BLaER1 treated with 17β-estradiol and CSF1 and Interleukin-3, amounts not matched to agents 10 nM and 100 nM (cell line): ENCODE data around the gene LEPROT.
"Not testable (repeated sequence)": the region's sequence is repeated elsewhere in the genome, so short reads cannot be mapped to it uniquely, and the experiment has no call there.

Experiments
- H3K27ac ChIP-seq, 11 experiments: shearing (Covaris generic); formaldehyde crosslinking; 2 replicates each; pipeline ENCODE4 v1.8.1; 2022
- H3K27me3 ChIP-seq, 11 experiments: shearing (Covaris generic); formaldehyde crosslinking; 2 replicates each; pipeline ENCODE4 v1.8.1; 2022
- H3K36me3 ChIP-seq, 11 experiments: shearing (Covaris generic); formaldehyde crosslinking; 2 replicates each; pipeline ENCODE4 v1.8.1; 2022
- H3K4me1 ChIP-seq, 10 experiments: shearing (Covaris generic); formaldehyde crosslinking; 2 replicates each; pipeline ENCODE4 v1.8.1; 2022
- H3K4me2 ChIP-seq, 11 experiments: shearing (Covaris generic); formaldehyde crosslinking; 2 replicates each; pipeline ENCODE4 v1.8.1; 2022
- H3K4me3 ChIP-seq, 10 experiments: shearing (Covaris generic); formaldehyde crosslinking; 2 replicates each; pipeline ENCODE4 v1.8.1; 2022
- H3K9ac ChIP-seq, 11 experiments: shearing (Covaris generic); formaldehyde crosslinking; 2 replicates each; pipeline ENCODE4 v1.8.1; 2022
- H3K9me3 ChIP-seq, 11 experiments: shearing (Covaris generic); formaldehyde crosslinking; replicated peaks in 1 of 11; 2 replicates each; pipeline ENCODE4 v1.8.1; 2022
- H4K20me1 ChIP-seq, 11 experiments: shearing (Covaris generic); formaldehyde crosslinking; 2 replicates each; pipeline ENCODE4 v1.8.1; 2022
- Cebpa-rat ChIP-seq, 11 experiments: shearing (Covaris generic); IDR thresholded peaks; 2 replicates each; pipeline ENCODE4 v1.8.1; 2022

LEPROT gene, protein sequence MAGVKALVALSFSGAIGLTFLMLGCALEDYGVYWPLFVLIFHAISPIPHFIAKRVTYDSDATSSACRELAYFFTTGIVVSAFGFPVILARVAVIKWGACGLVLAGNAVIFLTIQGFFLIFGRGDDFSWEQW

DNA sequence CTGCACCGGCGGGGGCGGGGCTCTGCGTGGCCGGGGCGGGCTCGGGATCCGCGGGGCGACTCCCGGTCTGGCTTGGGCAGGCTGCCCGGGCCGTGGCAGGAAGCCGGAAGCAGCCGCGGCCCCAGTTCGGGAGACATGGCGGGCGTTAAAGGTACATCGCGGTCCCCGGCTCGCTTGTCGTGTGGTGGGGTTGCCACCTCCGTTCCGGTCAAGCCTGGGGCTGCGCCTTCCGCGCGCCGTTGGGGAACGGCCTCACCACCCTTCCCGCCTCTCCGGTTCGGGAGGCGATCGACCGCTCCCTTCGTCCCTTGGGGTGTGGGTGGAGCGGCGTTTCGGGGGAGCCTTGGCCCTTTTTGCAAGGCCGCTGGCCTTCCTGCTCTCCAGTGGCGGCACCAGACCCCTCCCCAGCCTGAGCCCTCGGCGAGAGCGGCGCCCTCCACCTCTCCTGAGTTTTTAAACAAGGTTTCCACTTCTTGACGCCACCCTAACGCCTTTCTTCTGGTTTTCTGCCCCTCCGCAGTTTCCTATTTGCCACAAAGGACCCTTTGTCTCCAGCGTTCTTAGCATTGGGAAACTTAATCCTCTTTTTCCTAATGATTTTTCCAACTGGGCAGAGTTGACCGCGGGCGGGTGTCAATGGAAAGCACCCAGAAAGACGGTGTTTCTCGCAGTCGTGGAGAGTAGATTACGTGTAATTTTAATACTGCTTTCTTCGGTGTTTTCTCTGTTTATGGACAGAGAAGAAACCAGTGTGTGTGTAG, at the start of gene LEPROT, which contains the start of gene LEPR:
Gene LEPROT, plus strand, starts transcription at position 79 of the 761 bp plus-strand sequence. Its CDS starts 57 bp downstream, at position 136.
Gene LEPR, plus strand, starts transcription at position 79 of the 761 bp plus-strand sequence. CDS start 144,898 bp downstream, outside the sequence.
- Histone ChIP-seq H3K9me3 (peaks cover 0 to 10% (median 0%) of the 10 kb centered on the region in 11 experiments; a peak in 3 of 22 replicates), H3K4me1 (peaks cover 27 to 50% (median 29%) of the 10 kb centered on the region in 10 experiments), H3K4me2 (peak within 1 kb of the TSS; percentile 72 to 91 (median 88)), H3K27me3 (no peaks in the 10 kb centered on the region), H3K9ac (peak within 1 kb of the TSS; percentile 91 to 99 (median 97)), H3K36me3 (peaks cover 7 to 21% (median 15%) of the 10 kb centered on the region in 11 experiments; a peak in 21 of 22 replicates), H3K27ac (peak within 1 kb of the TSS; percentile 84 to 100 (median 97)), H3K4me3 (peak within 1 kb of the TSS; percentile 75 to 97 (median 87)), H4K20me1 (peaks cover 0 to 39% (median 0%) of the 10 kb centered on the region in 11 experiments; a peak in 6 of 22 replicates)
- no peak for TF ChIP-seq Cebpa-rat (IDR thresholded peaks at IDR 0.05)

DNA sequence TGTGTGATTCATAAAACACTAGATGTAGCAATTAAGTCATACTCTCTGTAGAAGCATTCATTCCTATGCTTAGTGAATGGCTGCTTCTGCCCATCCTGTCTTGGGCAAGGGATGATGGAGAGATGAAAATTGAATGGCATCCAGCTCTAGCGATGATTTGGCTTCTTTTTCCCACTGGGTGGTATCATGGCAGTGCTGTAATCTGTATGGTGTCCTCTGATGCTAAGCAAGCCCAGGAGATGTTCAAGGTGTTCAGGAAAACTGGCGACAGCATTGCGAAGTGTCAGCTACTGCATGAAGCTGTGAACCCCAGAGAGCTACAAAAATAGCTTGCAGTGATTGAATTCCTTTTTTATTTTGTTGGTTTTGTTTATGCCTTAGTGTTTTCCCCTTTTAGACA, 48.9 kb upstream of the LEPROT start:
- no peak overlapping the region for H3K4me3 ChIP-seq
- no peak overlapping the region for H3K4me2 ChIP-seq
- H3K4me1 ChIP-seq = no peaks in the 10 kb centered on the region
- H3K36me3 ChIP-seq = no peaks in the 10 kb centered on the region
- TF ChIP-seq Cebpa-rat (IDR thresholded peaks at IDR 0.05) = no peak
- H3K27me3 ChIP-seq = no peaks in the 10 kb centered on the region
- H3K9me3 ChIP-seq = no peaks in the 10 kb centered on the region
- no peak overlapping the region for H3K27ac ChIP-seq
- H4K20me1 ChIP-seq = no peaks in the 10 kb centered on the region
- H3K9ac ChIP-seq = no peak overlapping the region

DNA sequence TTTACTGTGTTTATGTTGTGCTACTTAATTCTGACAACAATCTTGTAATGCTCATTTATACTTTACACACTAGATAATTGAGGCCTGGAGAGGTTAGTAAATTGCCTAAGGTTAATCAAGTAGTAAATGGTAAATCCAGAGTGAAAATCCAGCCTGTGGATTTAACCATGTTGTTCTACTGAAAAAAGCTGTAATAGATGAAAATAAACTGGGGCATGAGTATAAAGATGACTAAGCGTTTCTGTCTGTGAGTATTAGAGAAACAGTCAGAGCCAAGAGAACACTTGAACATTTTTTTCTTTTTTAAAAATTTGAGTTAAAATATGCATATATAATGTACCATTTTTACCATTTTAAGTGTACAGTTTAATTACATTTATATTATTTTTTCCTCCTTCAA, 47.9 kb upstream of the LEPROT start:
- Histone ChIP-seq H3K9me3 (no peaks in the 10 kb centered on the region), H3K4me1 (no peaks in the 10 kb centered on the region), H3K4me3 (no peak overlapping the region), H3K27ac (no peak overlapping the region), H3K4me2 (no peak overlapping the region), H3K9ac (no peak overlapping the region), H4K20me1 (no peaks in the 10 kb centered on the region), H3K36me3 (no peaks in the 10 kb centered on the region), H3K27me3 (no peaks in the 10 kb centered on the region)
- no peak for TF ChIP-seq Cebpa-rat (IDR thresholded peaks at IDR 0.05)

DNA sequence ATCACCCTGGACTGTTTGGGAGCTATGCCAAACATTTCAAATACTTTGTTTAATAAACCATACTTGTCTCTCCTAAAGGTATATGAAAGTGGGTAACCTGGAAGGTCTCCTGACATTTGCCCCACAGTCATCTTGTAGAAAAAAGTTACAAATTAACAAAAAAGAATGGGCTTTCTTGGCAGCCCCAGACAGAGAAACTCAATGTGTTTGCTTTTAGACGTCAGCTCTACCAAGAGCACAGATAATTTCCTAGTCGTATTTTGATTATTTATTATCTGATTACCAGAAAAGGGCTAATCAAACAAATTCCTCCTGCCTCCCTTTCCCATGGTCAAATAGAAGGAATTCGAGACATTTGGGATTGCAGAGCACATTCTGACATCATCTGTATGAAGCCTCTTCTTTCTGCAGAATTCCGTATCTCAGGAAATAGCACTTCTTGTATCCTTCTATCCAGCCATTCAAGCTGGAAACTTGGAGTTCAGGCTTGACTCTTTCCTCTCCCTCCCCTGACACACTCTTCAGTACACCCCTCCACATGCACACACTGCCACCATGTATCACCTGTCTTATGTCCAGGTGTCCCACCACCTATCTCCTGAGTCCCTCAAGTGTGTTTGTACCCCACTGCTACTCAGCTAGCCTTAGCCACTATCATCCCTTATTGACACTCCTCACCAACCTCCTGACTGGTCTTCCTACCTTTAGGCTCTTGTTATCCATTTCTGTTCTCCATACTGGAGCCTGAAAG, 42.8 kb upstream of the LEPROT start:
- Histone ChIP-seq H3K27ac (no peak overlapping the region), H3K4me1 (no peaks in the 10 kb centered on the region), H3K27me3 (no peaks in the 10 kb centered on the region), H3K4me3 (no peak overlapping the region), H4K20me1 (no peaks in the 10 kb centered on the region), H3K9ac (no peak overlapping the region), H3K9me3 (no peaks in the 10 kb centered on the region), H3K36me3 (no peaks in the 10 kb centered on the region), H3K4me2 (no peak overlapping the region)
- no peak for TF ChIP-seq Cebpa-rat (IDR thresholded peaks at IDR 0.05)

DNA sequence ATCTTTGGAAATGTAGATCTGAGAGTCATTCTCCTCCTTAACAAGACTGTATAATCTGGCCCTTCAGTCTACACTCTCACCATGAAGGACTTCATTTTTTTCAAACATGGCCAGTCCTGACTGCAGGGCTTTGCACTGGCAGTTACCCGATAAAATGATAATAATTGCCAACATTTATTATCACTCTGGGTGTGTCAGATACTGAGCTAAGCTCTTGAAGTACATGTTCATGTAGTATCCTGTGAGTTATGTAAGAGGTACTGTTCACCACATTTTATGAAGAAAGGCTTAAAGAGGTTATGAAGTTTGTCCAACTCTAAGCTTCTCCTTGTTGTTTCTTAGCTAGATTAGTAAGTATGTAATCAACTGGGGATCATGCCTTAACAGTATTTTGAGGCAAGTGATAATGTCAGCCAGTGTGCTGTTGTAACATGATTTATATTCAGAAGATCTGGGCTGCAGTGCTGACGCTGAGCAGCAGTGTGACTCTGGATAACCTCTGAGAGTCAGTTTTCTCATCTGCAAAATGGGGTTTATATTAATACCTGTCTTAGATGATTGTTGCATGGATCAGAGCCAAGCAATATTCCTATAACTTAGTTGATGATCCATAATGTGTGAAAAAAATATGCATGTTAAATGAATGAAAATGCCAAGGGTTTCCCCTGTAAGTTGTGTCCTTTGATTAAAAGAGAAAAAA, 42.1 kb upstream of the LEPROT start:
- Histone ChIP-seq H4K20me1 (no peaks in the 10 kb centered on the region), H3K9me3 (no peaks in the 10 kb centered on the region)

DNA sequence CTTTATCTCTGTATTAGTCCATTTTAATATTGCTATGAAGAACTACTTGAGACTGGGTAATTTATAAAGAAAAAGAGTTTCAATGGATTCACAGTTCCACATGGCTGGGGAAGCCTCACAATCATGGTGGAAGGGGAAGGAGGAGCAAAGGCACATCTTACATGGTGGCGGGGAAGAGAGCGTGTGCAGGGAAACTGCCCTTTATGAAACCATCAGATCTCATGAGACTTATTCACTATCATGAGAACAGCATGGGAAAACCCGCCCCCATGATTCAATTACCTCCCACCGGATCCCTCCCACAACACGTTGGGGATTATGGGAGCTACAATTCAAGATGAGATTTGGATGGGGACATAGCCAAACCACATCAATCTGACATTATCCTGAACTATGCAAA, 36.0 kb upstream of the LEPROT start:
- not testable (repeated sequence) for H3K4me3 ChIP-seq, H3K4me1 ChIP-seq

More for the DNA sequence above, 42.1 kb upstream of the LEPROT start:
- no peak overlapping the region for H3K4me3 ChIP-seq
- H3K36me3 ChIP-seq = no peaks in the 10 kb centered on the region
- TF ChIP-seq Cebpa-rat (IDR thresholded peaks at IDR 0.05) = no peak
- H3K27me3 ChIP-seq = no peaks in the 10 kb centered on the region
- no peak overlapping the region for H3K9ac ChIP-seq
- no peaks in the 10 kb centered on the region for H3K4me1 ChIP-seq
- no peak overlapping the region for H3K27ac ChIP-seq
- no peak overlapping the region for H3K4me2 ChIP-seq

DNA sequence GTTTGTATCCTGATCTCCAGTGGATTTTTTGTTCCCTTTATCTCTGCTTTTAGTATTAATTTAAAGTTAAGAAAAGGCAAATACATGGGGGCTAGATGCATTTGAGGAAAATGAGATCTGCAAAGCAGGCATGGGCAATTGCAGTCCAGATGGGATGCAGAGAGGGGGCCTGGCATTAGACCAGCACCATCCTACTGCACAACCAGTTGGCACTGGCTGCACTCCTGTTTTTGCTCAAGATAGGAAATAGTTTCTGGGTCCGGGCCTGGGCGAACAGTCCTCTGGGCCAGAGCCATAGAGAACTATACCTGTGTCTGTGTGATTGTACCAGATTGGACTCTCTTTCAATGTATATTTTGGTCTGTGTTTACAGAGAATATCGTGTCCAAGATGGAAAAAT, 34.0 kb upstream of the LEPROT start:
- TF ChIP-seq Cebpa-rat (IDR thresholded peaks at IDR 0.05) = no peak

More for the DNA sequence above, 36.0 kb upstream of the LEPROT start:
- not testable (repeated sequence) for H3K27me3 ChIP-seq, H3K9me3 ChIP-seq, H3K27ac ChIP-seq, H3K4me2 ChIP-seq, H3K9ac ChIP-seq, H4K20me1 ChIP-seq, H3K36me3 ChIP-seq

DNA sequence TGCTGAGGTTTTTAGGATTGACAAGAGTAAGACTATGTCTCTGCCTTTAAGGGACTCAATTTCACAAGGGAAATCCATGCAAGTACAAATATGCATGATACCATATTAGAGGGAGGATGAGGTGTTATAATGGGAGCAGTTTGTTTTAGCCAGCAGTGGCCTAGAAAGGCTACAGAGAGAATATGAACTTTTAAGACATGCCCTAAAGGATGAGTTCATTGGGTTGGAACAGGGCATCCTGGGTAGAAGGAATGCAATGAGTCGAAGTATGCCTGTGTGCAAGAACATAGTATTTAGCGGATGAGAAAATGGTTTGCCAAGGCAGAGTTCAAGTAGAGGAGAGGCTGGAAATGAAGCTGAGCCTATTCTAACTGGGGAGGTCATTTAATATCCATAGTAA, 32.6 kb upstream of the LEPROT start:
- no peak for TF ChIP-seq Cebpa-rat (IDR thresholded peaks at IDR 0.05)
- no peaks in the 10 kb centered on the region for H3K4me1 ChIP-seq

More for the DNA sequence above, 34.0 kb upstream of the LEPROT start:
- Histone ChIP-seq H3K9me3 (peaks cover 0 to 9% (median 7%) of the 10 kb centered on the region in 11 experiments; a peak in 5 of 22 replicates), H3K27me3 (no peaks in the 10 kb centered on the region), H3K9ac (no peak overlapping the region), H4K20me1 (no peaks in the 10 kb centered on the region), H3K4me1 (no peaks in the 10 kb centered on the region), H3K4me2 (no peak overlapping the region), H3K36me3 (peaks cover 0 to 4% (median 0%) of the 10 kb centered on the region in 11 experiments; a peak in 1 of 22 replicates), H3K4me3 (no peak overlapping the region), H3K27ac (no peak overlapping the region)

More for the DNA sequence above, 32.6 kb upstream of the LEPROT start:
- Histone ChIP-seq H3K4me3 (no peak overlapping the region), H4K20me1 (no peaks in the 10 kb centered on the region), H3K9ac (no peak overlapping the region), H3K4me2 (no peak overlapping the region), H3K27ac (no peak overlapping the region), H3K27me3 (no peaks in the 10 kb centered on the region), H3K36me3 (peaks cover 0 to 4% (median 0%) of the 10 kb centered on the region in 11 experiments; a peak in 1 of 22 replicates), H3K9me3 (peaks cover 0 to 9% (median 7%) of the 10 kb centered on the region in 11 experiments; a peak in 5 of 22 replicates)
